ENCODE data around the gene EXOC2.
A peak's percentile ranks its signal among the peaks of the same experiment; 100 is the strongest.

EXOC2 gene

DNA sequence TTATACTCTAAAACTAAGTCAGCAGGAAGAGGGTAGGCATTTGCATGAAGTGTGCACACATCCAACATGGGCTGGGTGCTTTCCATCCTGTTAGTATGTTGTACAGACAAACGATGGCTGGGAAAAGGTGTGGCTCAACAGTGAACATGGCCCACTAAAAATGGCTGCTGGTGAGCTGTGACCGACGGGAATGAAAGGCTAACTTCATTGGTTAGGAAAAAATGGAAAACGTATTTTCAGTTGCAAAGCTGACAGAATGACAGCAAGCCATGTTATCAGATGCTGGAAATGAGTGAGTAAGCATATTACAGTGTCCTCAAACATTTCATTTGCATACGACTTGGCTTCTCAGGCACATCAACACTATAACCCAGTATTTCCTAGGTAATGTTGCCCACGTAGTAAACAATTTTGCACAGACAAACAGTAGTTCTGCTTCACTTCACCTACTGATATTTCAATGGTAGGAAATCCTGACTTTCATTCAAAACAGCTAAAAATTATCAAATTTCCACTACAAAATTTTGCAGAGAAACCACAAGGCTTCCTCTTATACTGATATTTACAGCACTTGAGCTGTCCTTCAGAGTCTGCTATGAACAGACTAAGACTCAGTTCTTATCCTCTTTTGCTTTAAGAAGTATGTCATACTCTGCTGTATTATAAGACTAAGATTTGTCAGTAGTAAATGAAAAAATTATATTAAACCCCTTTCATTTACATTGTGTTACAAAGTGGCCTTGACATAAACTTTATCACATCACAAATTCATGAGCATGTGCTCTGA is 202.5 kb downstream of the EXOC2 start:
- no peak for DNase-seq

GRCh38 chr6:489762-490161 is 203.2 kb downstream of the EXOC2 start:
- DNase-seq: no peak

GRCh38 chr6:489001-489400 is 203.9 kb downstream of the EXOC2 start:
- DNase-seq: no peak

DNA sequence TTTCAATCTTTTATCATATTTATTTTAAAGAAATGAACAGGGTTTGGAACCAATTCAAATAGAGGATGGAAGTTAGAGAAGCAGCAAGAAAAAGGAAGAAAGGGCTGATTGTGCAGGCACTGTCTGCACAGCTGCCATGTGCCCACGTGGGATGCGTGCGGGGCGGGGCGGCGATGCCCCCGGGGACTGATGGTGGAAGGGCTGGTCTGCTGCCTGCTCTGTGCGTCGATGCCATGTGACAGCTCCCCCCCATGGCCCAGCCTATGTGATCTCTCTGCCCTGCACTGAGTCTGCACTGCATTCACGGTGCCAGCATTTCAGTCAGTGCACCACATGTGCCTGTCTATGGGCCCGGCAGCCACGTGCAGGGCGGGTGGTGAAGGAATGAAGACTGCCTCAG is 205.0 kb downstream of the EXOC2 start:
- DNase-seq: no peak

DNA sequence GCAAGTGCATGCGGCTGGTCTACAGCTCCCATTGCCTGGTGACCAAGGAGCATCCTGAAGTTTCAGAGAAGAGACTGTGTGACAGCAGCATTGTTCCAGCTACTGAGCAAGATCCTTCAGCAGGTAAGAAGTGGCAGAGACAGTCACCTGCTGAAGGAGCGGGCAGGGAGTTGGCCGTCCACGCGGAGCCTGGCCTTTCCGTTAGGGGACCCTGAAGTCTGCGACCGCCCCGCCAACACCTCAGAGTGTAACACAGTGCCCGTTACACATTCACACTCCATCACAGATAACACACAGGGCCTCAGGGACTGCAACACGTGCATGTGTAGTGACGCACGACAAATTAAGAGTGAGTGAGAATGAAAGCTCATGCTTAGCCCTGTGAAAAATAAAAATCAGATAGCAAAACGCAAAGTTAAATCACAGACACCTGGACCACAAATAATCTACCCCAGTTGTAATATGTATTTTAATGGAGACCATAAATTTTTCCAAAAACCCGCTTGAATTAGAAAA is 207.2 kb downstream of the EXOC2 start:
- no peak for DNase-seq

DNA sequence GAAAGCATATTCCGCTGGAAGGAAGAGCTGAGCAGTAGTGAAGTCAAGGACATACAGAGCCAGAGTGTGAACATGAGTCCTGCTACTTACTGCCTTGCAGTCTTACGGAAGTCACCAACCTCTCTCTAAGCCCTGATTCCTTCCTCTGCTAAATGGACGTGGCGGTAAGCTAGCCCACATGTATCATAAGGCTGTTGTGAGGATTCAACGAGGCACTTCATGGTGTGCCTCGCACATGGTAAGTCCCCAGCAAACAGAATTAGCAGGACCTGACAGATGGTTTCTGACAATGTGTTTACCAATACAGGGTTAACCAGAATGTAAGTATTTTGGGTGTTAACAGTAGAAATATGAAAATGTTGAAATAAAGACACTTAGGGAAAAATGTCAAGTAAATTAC is 208.2 kb downstream of the EXOC2 start:
- no peak for DNase-seq

DNA sequence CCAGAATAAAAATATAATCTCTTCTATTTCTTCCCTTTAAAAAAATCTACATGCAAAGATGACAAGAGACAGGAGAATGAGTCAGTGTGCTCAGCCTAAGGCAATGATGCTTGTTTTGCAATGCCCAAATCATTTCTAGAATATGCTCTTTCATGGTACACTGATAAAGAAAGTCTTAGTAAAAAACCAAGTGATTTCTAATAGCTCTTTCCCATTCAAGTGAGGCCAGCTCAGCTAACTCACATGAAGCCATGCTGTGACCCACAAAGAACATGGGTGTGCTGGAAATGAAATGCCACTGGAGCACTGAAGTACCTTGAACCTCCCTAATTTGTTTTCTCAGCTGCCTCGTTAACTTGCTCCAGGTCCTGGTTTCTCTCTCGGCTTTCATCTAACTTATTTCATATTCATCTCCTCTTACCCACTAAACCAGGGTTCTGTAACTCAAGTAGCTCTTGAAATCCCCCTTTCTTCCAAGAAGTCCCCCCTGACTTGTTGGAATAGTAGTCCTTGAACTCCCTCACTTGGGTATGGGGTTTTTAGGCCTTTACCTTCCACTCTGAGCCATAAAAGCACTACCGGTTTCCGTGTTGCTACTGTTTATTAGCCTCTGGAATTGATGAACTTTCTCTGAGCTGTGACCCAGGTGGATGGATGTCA is 208.7 kb downstream of the EXOC2 start:
- DNase-seq: no peak

DNA sequence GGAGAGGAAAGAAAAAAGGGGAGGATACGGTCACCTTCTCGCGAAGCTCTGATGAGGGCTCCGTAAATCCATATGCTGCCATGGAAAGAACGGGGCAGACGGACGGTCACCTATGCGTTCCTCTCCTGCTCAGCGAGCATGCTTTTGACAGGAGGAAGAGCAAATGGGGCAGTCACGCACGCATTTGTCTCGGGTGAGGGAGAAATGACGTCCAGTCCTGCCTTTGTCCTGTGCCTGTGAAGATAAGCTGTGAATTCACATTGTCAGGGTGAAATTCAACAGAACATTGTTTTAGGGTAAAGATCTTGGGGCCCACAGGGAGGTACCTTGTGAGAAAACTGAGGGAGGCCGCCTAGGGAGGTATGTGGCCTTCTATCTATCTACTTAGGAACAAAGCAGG is 217.6 kb downstream of the EXOC2 start:
- peak; percentile 47 for DNase-seq

DNA sequence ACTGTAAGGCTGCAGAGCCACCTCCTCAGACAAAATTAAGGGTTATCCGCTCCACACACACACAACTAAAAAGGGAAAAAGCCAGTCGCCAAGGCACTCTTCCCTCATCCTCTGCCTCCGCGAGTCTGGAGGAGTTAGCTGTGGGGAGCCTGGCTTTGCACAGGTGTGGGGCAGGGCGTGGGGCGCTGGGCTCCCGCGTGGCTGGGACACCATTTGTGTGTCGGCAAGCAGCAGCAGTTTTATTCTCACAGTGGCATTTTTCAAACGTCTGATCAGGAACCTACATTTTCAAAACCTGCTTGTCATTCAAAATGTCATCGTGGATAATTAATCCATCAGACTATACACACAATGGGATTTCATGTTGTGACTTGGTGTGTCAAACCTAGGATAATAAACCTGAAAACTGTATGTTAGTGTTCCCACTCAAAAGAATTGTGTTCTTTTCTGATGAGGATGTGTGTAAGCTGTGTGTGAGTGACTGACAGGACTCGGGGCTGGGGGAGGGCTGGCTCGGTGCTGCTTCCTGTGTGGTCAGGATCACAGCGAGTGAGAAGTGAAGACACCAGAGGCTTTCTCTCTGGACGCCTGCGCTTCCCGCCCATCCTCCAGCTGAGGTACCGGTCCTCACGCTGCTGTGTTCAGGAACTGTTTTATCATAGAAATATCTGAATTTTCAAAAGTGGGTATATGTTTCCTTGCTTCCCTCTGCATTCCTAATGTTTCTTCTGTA is 218.3 kb downstream of the EXOC2 start:
- DNase-seq: peak; percentile 70

GRCh38 chr6:473768-474452 is 219.0 kb downstream of the EXOC2 start:
- DNase-seq: no peak

DNA sequence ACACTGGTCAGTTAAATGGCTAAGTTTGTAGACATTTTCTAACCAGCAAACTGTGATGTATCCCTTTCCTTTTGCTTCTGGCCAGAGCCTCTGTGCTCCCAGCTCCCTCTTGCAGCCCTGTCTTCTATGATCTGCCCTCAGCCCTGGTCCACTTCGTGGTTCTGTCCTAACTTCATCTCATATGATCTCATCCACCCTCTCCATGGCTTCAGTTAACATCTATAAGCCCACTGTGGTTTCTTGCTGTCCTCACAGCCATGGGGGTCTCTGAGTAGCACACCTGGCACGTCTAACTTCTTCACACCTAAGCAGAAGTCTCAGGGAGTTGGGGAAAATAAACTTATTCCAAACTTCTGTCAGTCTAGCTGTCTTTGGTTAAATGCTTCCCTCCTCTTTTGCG is 219.6 kb downstream of the EXOC2 start:
- DNase-seq: no peak

DNA sequence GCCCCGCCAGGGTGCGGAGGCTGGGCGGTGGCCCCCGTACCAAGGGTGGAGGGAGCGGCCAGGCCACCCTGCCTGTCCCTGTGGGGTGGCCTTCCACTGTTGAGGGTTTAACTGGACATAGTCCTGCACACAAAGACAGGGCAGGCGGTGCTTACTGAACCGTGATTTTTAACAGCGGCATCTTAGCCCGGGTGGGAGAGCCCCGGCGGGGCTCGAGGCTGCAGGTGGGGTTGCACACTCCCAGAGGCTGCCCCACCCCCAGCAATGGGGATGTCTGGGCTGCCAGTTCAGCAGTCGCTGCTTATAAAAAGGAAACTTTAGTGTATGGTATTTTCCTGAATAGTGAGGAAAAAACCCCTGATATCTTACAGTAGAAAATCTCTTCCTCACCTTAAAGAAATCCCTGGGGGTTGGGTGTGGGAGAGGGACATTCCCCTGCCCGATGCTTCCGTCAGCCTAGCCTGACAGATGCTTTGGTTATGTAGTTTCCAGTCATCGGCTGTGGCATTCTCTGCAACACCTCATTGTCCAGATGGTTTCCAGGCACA is 222.0 kb downstream of the EXOC2 start:
- DNase-seq: no peak

GRCh38 chr6:470051-470900 is 222.7 kb downstream of the EXOC2 start:
- DNase-seq: no peak

DNA sequence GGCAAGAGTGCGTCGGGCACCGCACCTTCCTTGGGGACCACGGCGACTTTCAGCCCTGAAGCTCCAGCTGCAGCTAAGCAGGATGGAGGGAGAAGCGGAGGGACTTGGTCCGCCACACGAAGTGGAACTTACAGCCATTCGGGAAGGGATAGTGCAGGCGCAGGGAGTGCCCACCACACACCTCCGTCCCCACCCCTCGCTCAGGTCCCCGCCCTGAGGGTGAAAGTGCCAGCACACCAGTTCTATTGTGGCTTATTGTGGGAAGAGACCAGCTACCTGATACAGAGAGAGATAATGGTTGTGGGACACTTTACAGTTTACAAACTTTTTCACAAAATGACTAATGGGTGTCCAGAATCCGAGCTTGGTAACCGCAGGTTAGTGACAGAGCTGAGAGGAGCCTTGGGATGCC is 225.3 kb downstream of the EXOC2 start:
- DNase-seq: no peak

DNA sequence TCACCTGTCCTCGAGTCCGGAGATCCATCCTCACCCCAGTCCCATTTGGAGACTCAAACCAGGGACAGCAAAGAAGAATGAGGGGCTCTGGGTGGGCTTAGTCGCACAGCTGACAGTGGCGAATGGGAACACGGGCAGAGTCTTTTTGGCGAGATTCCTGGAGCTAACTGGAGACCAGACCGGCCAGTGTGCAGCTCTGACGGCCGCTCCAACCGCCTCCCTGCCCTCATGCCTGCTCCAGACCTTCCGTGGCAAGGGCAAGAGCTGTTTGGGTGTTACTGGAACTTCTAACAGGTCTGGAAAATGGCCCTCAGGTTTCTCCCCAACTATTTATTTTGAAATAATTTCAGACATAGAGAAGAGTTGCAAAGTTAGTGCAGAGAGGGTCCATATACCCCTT is 225.8 kb downstream of the EXOC2 start:
- no peak for DNase-seq

- DNase-seq: no peak
These were observed 226.4 kb downstream of the EXOC2 start for GRCh38 chr6:466564-466963.

GRCh38 chr6:465531-466348 is 227.2 kb downstream of the EXOC2 start:
- DNase-seq: no peak

GRCh38 chr6:456887-457286 is 236.1 kb downstream of the EXOC2 start:
- no peak for DNase-seq

- no peak for DNase-seq
These were observed 236.5 kb downstream of the EXOC2 start for GRCh38 chr6:456358-456867.

GRCh38 chr6:455835-456234 is 237.1 kb downstream of the EXOC2 start:
- DNase-seq: no peak
